HG03558 (cell line): Measurements from ENCODE around the gene EVA1A.

ENCODE experiments used
- ATAC-seq: cut with Tn5 transposase; IDR thresholded peaks from one replicate; pipeline ENCODE4 v1.9.1; 2021; ENCODE audit warnings: moderate number of reproducible peaks; ENCODE audit not compliant: unreplicated experiment; ENCODE audit errors: extremely low read depth

The EVA1A gene

DNA sequence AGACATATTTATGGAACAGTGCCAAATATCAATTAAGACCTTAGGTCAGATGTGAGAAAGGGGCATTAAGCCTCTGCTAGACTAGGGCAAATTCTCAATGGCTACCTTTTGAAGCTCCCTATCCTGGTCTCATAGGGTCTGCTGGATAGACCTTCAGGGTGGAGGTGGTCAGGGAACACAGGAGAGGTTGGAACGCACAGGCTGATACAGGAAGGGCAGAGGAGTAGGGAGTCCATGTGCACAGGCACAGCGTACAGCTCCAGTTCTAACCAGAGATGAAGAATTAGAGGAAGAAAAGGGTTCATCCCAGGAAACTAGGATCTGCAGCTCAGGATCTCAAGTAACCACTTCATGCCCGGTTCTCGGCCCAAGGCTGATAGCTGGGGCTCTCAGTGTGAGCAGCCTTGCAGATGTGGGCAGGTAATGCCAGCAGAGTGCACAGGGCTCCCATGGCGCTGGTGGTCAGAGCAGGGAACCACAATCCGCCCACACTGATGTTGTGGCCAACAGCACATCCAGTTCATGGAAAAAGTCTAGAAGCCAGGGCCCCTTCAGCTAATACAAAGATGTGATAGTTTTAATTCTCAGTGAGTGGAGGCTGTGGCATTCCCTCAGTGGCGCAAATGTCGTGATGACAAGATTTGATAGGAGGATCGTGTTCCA is 3.4 kb upstream of the EVA1A start:
- no peak for ATAC-seq

- no peak for ATAC-seq
Observed at GRCh38 chr2:75563591-75563990, 2.9 kb upstream of the EVA1A start.

DNA sequence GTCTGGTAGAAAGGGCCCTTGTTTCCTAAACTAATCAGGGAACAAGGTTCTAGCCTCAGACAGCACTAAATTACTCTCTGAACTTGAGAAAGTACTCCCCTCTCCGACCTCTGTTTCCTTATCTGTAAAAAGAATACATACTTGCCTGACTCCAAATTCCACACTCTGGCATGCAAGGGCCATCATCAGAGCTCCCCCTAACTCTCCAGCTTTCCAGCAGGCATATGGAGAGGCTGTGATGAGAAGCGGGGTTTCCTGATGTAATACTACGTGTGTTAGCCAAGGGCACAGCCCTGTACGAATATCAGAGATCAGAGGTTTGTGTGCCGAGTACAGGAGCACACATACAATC is 1.8 kb upstream of the EVA1A start:
- no peak for ATAC-seq

DNA sequence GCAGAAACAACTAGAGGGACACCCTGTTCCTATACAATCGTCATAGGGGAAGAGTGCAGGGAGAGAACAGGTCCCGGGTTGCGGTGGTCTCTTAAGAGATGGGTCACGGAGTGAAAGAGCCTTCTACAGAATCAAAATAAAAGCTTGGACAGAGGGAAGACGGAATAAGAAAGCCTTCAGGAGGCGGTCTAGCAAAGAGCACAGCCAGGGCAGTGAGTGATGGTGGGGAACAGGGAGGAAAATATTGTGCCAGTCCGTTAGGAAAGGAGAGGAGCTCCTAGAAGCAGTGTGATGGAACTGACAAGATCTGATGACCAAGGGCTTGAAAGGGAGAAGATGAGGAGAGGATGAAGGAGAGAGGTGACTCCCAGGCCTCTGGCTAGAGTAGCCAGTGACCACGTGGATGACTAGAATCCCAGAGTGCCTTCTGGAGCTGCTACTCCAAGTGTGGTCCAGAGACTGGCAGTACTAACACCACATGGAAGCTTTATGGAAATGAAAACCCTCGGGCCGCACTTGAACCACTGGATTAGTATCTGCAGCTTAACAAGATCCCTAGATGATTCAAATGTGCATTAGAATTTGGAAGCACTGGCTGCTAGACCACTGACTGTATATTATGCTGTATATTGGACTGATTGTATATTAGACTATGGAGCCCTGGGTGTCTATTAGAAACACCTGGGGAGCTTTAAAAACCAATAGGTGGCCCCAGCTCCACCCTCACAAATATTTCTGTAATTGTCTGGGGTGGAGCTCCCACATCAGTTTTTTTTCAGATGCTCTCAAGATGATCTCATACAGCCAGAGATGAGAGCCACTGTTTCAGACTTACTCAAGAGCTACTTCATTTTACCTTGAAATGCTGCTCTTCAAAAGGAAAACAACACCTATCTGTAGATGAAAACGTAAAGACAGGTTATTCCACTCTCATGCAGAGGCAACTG is 1.1 kb upstream of the EVA1A start:
- no peak for ATAC-seq

DNA sequence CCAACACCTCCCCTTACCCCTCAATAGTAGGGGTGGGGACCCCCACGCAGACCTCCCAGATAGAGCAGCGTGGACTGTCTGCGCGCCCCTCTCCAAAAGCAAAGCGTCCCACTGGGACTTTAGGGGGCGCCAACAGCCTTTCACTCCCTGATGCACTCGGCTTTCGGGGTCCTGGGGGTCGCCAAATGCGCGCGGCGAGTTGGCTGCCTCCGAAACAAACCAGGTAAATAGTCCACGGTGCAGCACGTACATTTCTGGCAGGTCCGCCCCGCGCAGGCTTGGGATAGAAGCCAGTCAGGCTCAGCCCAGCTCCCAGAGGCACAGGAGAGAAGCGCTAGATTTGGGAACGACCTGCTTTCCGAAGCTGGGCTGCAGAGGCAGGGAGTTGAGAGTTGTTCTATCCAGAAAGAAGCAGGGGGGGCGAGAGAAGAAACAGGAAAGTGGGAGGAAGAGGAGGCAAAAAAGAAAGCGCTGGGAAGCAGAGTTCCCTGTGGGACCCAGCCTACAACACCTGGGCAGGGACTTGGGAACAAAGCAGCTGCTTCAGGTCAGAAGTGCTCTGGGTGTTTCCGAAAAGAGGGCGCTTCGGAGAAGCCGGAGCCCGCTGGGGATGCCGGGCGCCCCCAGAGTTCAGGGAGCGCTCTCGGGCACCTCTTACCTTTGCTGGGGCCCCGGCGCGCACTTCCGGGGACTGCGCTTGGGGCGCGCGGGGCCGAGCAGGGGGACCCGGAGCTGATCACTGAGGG is 544 bp downstream of the EVA1A start:
- no peak for ATAC-seq

- no peak for ATAC-seq
Observed at GRCh38 chr2:75559680-75560021, 1.1 kb downstream of the EVA1A start.

GRCh38 chr2:75558786-75559679 is 1.7 kb downstream of the EVA1A start:
- ATAC-seq = no peak

DNA sequence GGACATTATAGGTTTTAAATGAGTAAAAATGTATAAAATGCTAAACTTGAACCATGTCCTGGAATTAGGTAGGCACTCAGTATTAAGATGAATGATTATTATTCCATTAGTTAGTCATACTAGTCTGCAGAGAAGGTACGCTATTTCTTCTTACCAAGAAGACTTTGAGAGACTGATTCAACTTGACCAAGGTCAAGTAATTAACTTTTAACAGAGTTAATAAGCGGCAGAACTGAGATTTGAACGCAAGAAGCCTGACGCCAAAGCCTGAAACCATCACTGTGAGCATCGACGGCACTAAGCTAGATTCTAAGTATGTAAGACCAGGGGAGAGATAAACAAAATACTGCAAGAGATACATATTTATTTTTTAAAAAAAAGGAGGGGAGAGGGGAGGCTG is 2.6 kb downstream of the EVA1A start:
- no peak for ATAC-seq

- ATAC-seq = no peak
Observed at GRCh38 chr2:75557474-75558133, 3.1 kb downstream of the EVA1A start.

DNA sequence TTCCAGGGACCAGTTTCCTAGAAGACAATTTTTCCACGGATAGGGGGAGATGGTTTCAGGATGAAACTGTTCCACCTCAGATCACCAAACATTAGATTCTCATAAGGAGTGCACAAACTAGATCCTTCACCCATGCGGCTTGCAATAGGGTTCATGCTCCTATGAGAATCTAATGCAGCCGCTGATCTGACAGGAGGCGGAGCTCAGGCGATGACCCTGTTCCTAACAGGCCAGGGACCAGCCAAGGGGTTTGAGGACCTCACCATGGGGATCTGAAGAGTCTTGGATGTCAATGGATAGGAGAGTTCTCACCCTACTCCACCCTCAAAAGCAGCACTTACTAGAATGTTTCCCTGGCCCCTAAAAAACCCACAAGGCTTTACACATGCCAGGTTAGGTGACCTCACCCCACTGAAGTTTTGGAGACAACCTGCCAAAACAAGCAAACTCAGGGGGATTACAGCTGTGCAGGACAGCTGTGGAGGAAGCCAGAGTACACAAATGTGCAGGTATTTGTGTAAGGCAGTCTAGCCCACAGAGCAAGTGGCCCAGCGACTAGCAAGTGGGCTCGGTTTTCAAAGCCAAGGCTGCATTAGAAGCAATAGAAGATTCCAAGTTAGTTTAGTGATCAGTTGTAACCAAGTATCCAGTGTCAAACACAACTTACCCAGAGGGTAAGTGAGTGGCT is 3.9 kb downstream of the EVA1A start:
- ATAC-seq = no peak

- ATAC-seq = no peak
Observed at GRCh38 chr2:75555701-75556100, 5.0 kb downstream of the EVA1A start.

DNA sequence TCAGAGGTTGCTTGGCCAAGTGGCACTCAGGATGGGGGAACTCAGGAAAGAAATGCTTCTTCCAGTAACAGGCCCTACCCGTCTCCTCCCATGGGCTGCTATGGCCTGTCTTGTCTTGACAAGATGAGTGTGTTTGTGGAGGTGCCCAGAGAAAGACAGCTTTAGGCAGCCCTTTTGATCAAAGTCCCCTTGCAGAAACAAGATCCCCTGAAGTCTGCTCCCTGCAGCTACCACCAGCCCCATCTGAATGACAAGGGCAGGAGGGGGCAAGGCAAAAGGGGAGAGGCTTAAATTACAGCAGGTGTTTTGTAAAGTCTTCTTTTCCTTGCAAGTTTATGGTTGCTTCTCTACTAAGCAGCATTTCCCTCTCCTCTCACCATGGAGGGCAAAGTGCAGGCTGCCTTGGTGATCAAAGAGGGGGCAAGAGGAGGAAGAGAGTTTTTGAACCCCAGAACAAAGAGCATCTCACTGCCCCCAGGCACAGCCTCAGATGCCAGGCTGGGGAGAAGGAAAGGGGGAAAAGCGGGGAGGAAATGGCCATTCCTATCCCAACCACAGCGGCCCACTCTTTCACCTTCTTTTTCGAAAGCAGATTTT is 6.7 kb downstream of the EVA1A start:
- no peak for ATAC-seq

DNA sequence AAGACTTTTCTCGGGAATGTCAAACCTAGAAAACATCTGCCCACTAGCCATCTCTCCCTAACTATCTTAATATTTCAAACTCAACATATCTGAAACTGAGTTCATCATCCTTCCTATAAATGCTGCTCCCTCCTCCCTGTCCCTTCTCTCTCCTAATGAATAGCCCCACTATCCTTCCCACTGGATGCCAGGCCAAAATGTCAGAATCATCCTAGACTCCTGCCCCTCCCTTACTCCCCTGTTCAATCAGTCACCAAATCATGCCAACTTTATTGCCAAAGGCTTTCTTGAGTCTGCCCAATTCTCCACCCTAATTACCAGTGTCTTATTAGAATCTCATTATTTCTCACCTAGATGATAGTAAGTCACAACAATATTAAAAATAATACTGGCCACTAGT is 8.5 kb downstream of the EVA1A start:
- no peak for ATAC-seq

GRCh38 chr2:75551434-75551833 is 9.3 kb downstream of the EVA1A start:
- ATAC-seq = no peak

DNA sequence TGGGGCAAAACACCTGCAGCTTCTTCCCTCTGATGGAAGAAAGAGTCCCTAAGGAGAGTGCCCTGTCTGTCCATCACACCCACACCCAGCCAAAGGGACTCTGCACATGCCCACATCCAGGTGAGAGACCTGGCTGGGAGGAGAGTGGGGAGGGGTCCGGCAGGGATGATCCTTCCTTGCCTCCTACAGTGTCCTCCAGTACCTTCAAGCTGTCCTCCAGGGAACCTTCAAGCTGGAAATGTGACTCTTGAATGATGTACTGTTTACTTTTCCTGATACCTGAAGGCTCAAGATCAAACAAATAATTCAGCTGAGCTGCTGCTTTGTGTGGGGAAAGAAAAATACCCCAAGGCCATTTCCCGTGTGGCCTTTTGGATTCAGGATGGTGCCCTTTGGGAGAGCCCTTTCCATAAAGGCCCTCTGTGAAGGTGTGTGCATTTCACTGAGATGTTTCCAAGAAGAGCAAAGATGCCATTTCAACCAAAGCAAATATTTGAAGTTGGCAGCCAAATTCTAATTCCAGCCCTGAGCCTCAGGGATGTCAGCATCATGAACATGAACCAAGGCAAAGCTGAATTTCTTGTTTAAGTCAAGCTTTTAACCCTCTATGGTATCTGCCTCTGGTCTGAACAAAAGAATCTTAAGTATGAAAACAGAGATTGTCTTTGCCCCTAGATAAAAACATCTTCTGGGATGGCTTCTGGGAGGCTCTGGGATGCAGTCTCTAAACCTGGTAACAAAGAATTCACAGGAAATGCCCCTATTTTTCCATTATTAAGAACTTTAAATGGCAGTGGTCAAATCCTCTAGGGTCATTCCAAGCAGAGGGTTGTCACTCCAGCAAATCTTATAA is 11.1 kb downstream of the EVA1A start:
- no peak for ATAC-seq

GRCh38 chr2:75548036-75548573 is 12.6 kb downstream of the EVA1A start:
- no peak for ATAC-seq

GRCh38 chr2:75547345-75548035 is 13.2 kb downstream of the EVA1A start:
- ATAC-seq = no peak
